Testis (tissue), 2 donors: ENCODE data around the gene STRIT1.

Source experiments
- POLR2A ChIP-seq: fragments of 450-650 bp; IDR thresholded peaks from one replicate; pipeline ENCODE4 v1.6.1; 2017; ENCODE audit warnings: antibody characterized with exemption, mild to moderate bottlenecking, moderate library complexity
- TF ChIP-seq, protein P1 (sequence below), 3 experiments: fragments of 450-650 bp in 2 of 3; fragments of 200-600 bp in 1 of 3; sonication (generic) in 1 of 3; IDR thresholded peaks; one replicate each; pipeline ENCODE4 v1.5.1; 2016 to 2019; ENCODE audit warnings: antibody characterized with exemption in 3 of 3, mild to moderate bottlenecking in 2 of 3, moderate library complexity in 1 of 3

DNA sequence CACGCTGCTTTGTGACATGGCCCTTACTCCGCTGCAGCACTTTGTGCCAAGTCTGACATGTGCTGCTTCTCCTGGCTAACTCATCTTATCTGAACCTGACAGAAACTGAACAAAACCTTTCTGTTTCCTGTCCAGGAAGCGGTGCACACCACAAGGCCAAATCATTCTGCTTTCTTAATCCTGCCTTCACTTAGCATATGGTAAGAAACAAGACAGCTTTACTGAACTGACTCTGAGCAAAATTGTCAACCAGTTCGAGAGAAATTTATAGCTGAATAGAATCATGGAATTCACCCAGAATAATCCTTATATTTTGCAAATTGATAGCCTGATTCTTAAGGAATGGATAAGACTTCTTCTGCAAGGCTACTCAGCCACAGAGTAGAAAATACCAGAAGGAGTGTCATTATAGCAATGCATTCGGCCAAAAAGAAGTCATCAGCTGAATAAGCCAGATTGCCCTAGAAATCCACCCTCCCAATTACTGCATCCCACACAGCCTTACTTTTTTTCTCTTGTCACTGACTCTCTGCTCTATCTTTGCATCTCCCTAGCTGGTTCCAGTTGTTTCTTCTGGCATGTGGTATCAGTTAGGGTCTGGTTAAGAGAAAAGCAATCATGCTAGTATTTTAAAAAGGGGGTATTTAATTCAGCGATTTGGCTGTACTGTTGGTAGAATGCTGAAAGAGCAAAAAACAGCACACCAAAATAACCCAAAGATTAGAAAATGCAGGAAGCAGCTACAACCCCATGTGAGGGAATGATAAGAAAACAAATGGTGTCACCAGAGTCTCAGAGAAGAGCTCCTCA, 41.6 kb upstream of the STRIT1 start:
- no peak for TF ChIP-seq POLR2A
- TF ChIP-seq, protein P1, sequence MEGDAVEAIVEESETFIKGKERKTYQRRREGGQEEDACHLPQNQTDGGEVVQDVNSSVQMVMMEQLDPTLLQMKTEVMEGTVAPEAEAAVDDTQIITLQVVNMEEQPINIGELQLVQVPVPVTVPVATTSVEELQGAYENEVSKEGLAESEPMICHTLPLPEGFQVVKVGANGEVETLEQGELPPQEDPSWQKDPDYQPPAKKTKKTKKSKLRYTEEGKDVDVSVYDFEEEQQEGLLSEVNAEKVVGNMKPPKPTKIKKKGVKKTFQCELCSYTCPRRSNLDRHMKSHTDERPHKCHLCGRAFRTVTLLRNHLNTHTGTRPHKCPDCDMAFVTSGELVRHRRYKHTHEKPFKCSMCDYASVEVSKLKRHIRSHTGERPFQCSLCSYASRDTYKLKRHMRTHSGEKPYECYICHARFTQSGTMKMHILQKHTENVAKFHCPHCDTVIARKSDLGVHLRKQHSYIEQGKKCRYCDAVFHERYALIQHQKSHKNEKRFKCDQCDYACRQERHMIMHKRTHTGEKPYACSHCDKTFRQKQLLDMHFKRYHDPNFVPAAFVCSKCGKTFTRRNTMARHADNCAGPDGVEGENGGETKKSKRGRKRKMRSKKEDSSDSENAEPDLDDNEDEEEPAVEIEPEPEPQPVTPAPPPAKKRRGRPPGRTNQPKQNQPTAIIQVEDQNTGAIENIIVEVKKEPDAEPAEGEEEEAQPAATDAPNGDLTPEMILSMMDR (IDR thresholded peaks at IDR 0.05) = no peak
